GM19239 (cell line): ENCODE data around the gene TRPM3.

ENCODE experiments used
- DNase-seq: peaks from one replicate; pipeline ENCODE4 v3.0.0; 2011; ENCODE audit warnings: low spot score; ENCODE audit not compliant: insufficient read length
- FAIRE-seq: peaks from 2 replicates; lab custom pipeline; 2011; peaks lifted over from hg19 to GRCh38; lab: Jason Lieb, UNC

Gene TRPM3

DNA sequence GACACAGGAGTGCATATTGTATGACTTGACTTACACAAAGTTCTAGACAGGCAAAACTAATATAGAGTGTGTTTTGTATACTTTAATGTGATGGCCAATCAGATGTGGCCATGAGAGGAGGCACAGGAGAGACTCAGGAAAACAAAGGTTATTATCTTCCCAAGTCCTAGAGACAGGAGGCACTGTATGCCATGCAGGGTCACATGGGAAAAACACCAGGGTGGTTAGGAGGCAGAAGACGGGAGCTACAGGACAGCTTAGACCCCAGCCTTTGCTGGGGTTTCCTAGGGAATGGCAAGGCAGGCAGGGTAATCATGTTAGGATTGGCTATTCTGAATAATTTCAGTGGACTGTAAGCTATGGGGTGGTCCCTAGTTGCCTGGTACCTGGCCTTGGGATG, 16.2 kb downstream of the TRPM3 start:
- FAIRE-seq (no peak), DNase-seq (no peak)

- no peak for DNase-seq
- FAIRE-seq = no peak
Observed at GRCh38 chr9:71098801-71099200, 22.6 kb downstream of the TRPM3 start.

DNA sequence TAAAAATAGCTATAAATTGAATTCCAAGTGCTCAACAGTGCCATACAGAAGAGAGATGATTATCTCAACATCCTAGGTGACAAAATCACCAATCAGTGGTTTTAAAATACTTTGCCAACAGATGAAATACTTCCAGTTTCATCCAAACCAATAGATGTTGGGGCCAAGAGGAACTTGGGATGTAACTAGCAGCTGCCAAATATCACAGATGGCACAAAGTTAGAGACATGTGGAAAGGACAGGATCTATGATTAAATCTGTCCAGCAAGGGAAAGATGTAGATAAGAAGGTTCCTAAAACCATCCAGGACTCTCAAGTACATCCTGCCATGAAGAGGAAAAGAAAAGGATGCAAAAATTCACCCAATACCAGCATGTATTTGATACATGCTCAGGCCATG, 23.8 kb downstream of the TRPM3 start:
- FAIRE-seq = no peak
- DNase-seq = no peak

DNA sequence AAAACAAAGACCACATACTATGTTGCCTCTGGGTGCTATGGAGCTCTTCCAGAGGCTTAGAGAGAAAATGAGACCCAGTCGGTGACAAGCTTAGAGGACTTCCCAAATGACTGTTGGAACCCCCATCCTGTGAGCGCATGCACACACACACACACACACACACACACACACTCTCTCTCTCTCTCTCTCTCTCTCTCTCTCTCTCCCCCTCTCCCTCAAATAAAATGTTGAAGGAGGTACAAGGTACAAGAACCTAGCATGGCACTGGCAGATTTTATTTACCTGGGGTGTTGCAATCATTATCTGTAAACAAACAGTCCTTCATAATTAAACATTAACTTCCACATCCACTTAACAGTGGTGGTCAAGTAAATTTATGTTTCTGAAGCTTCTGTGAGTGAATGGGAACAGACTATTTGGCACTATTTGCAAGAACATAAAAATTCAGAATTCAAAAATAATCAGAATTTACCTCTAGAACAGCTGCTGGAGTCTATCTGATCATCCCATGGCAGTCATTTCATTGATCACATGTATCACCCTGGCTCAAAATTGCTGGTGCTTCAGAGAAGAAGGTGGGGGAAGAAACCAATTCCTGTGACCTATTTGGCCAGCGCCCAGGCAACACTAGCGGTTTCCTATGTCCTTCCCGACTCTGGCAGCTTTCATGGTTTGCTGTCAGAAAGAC, 24.9 kb downstream of the TRPM3 start:
- FAIRE-seq (no peak), DNase-seq (no peak)

GRCh38 chr9:71094708-71095251, 26.6 kb downstream of the TRPM3 start:
- no peak for DNase-seq
- FAIRE-seq = no peak

DNA sequence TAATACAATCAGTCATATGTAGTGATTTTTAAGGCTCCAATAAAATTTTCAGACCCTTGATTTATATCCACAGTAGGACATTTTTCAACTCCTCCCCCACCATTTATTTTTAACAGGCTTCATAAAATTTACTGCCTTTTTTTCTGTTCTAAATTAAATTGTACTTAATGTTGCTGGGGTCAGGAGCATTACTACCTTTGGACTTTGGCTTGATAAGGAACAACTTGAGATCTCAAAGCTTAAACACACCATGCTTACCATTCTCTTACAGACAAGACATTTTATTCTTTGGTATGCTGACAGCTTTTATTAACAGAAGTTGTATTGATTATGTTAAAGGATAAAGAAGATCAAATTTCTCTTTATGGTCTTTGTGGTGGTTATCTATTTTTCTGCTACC, 30.5 kb downstream of the TRPM3 start:
- FAIRE-seq = no peak

GRCh38 chr9:71079451-71079850, 42.0 kb downstream of the TRPM3 start:
- no peak for DNase-seq
- no peak for FAIRE-seq

More for the DNA sequence above, 30.5 kb downstream of the TRPM3 start:
- DNase-seq = no peak

DNA sequence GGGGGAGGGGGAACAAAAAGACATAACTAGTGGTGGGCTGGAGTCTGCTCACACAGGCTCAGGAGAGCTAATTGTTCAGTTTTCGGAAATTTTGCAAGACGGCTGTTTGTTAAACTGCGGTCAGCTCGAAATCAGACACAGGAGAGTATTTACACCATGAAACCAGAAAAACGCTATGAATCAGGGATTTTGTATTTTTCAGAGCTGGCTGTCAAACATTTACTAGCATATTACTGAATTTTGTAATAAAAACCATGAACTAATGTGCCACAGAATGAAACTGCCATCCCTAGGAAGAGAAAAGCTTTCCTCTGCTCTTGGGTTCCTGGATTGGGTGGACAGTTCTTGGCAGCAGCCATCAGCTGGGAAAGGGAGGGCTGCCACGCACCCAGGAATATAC, 45.3 kb downstream of the TRPM3 start:
- FAIRE-seq = no peak
- DNase-seq = no peak

DNA sequence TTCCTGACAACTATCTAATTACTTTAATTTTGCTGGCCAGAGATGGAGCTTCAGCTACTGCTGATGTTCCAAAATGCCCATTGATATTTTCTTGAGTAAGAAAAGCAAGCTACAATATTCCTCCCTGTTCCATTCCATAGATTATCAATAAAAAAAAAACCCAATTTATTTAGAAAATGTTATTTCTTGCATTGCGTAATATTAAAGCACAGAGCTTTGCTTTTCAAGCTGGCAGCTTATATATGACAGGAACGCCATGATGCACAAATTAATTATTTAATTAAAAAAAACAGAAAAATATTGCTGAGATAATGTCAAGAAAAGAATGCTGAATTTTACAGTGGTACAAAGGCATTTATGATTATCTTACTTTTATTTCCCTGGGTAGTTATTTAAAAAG, 47.9 kb downstream of the TRPM3 start:
- no peak for DNase-seq
- FAIRE-seq = no peak

DNA sequence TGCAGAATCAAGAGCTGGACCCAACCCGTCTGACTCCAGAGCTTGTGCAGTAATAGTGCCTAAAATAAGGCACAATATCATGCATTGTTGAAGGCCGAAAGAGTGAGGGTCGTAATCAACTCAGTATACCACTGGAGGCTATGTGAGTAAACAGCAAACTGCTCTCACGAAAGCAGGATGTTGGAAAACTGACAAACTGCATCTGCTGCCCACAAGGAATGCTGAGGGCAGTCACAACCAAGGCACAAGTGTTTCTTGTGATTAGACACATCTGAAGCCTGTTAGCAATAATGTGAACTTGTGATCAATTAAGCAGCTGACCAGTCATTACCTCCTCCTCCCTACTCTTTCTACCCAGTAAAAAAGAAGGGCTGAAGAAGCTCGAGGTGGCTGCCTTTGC, 48.8 kb downstream of the TRPM3 start:
- DNase-seq = no peak
- FAIRE-seq = no peak

GRCh38 chr9:71071633-71072032, 49.8 kb downstream of the TRPM3 start:
- DNase-seq (no peak), FAIRE-seq (no peak)

DNA sequence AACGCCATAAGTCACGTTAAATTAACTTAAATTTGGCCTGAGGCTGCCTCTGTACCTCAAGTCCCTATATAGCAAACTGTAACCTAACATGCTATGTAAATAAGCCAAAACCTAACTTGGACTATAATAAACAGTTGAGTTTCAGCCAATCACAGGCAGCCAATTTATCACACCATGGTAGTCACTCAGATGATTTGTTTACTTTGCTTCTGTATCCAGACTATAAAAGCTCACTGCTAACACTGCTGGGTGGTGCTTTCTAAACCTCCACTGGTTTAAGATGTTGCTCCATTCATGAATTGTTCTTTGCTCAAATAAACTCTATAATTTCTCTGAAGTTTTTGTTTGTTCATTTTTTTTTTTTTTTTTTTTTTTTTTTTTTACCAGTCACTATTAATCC, 62.8 kb downstream of the TRPM3 start:
- DNase-seq = no peak
- FAIRE-seq = no peak

DNA sequence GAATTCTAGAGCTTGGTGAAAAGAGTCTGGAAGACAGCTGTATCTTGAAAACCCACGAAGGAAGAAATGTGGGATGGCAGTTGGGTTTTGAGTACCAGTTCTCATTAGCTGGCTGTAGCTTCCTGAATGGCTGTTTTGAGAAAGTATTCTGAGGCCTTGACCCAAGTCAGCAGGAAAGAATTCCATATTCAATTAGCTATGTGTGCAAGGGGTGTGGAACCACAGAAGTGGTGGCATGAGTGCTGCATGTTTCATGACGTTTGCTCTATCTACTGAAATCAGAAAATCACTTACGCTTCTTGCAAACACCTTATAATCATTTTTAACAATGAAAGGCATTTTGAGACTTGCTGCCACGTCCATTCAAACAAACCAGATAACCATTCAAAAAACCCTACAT, 69.1 kb downstream of the TRPM3 start:
- FAIRE-seq = no peak
- no peak for DNase-seq

- FAIRE-seq (no peak), DNase-seq (no peak)
Observed at GRCh38 chr9:71048280-71048679, 73.1 kb downstream of the TRPM3 start.

DNA sequence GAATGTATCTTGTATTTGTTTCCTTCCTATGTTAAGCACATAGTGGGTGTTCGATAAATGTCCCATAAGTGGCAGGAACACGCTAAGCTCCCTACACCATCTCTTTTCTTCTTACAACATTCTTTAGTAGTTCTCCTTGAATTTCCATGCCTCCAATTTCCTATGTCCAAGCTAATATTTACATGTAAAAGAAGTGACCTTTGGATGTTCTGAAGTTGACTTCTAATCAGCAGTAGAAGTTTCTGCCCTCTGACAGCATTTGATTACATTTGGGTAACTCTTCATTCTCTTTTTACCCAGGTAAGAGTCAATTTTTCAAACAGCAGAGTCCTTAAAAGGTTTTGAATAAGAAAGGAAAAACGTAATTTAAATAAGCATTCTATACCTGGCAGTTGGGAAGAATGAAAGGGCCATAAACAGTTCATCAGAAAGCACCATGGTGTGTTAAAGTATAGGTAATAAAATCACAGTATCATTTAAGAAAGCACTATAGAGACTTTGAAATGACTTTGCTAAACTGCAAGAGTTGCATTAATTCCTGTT, 78.9 kb downstream of the TRPM3 start:
- FAIRE-seq (no peak), DNase-seq (no peak)

DNA sequence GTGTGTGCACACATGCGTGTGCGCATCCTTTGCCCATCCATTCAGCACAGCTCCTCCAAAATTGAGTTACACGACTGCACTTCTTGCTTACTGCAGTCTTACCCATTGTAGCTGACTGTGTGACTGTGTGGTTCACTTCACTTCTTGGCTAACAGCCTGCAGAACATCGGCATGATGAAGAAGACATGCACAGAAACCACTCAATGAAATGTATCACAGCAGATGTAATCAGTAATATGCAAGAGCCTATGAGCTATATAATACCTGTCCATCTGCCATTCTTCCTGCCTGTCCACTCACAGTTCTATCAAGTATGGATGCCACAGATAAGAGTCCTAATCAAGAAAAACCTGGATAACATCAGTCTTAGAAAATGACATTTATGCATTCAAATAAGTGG, 83.9 kb downstream of the TRPM3 start:
- no peak for FAIRE-seq
- no peak for DNase-seq

GRCh38 chr9:71036501-71036900, 84.9 kb downstream of the TRPM3 start:
- no peak for DNase-seq
- FAIRE-seq = no peak

GRCh38 chr9:71032779-71033178, 88.6 kb downstream of the TRPM3 start:
- no peak for DNase-seq
- FAIRE-seq = no peak

DNA sequence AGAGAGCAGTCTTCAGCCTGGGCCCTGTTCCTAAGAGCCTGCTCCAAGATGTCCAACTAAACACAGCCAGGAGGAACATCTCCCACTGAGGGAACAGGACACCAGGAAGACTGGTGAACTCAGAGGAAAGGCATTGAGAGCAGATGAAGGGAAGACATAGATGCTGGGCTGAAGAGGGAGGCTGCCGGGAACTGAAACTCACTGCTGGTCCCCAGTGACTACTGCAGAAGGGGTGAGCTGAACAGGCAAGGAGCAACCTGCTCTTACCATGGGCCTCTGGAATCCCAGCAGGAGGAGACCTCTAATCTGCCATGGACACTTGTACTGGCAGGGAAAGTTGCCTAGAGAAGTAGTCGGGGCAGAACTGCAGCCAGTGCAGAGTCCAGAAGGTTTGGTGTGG, 95.7 kb downstream of the TRPM3 start:
- DNase-seq = no peak
- no peak for FAIRE-seq

- FAIRE-seq (no peak), DNase-seq (no peak)
Observed at GRCh38 chr9:71025201-71025600, 96.2 kb downstream of the TRPM3 start.

- FAIRE-seq (no peak), DNase-seq (no peak)
Observed at GRCh38 chr9:71010258-71010657, 111.2 kb downstream of the TRPM3 start.

DNA sequence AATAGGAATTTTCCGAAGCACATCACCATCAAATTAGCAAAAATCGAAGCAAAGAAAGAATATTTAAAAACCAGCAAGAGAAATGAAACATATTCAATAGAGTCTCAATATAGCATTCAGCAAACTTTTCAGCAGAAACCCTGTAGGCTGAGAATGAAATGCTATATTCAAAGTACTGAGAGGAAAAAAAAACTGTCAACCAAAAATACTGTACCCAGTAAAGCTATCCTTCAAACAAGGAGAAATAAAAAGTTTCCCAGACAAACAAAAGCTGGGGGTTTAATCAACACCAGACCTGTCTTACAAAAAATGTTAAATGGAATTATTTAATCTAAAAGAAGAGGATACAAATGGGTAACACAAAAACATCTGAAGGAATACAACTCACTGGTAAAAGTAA, 116.0 kb downstream of the TRPM3 start:
- no peak for FAIRE-seq
- DNase-seq = no peak
